Measurements from ENCODE around the gene UBE2G2. TPM values are rescaled to one million over a fixed set of nuclear protein-coding genes. Genes with fewer than 3 reads are reported as not detected.

The UBE2G2 gene
- polyA plus RNA-seq, 3 donors, result 63.1 to 80.9 (median 80.6) TPM

DNA sequence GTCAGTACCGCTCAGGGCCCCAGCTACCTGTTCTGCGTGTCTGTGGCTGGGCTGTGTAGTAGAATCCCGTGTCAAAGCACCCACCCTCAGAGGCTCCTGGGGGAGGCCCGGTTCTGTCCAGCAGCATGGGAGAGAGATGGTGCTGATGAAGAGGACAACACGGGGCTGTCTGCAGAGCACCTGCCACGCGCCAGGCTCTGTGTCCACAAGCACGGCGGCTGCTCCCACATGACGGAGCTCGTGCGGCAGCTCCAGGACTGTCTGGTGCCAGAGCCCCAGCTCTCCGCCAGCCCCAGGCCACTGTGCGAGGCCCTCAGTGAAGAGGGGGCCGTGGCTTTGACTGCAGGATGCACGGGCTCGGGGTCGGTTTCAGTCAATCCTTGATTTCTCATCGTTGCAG lies 48.3 kb downstream of the UBE2G2 start:
- DNase-seq (ENCODE audit: low read depth in 3 of 3, low spot score in 2 of 3), result no peak

- DNase-seq (ENCODE audit: low read depth in 3 of 3, low spot score in 2 of 3), result no peak
Observed at GRCh38 chr21:44752671-44753235, 48.9 kb downstream of the UBE2G2 start.

- no peak for DNase-seq (ENCODE audit: low read depth in 3 of 3, low spot score in 2 of 3)
Observed at GRCh38 chr21:44751799-44752636, 49.6 kb downstream of the UBE2G2 start.

GRCh38 chr21:44751186-44751798 lies 50.3 kb downstream of the UBE2G2 start:
- no peak for DNase-seq (ENCODE audit: low read depth in 3 of 3, low spot score in 2 of 3)

DNA sequence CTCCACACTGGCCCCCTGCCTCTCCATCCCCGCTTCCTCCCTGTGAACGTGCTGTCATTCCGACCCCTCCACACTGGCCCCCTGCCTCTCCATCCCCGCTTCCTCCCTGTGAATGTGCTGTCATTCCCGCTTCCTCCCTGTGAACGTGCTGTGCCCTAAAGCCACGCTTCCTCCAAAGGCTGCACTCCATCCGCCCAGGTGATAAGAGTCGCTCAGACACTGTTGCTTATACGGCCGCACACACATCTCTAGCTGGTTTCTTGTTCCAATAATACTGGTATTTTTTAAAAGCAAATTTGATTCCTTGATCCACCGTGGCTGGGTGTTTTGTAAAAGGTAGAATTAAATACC lies 51.0 kb downstream of the UBE2G2 start:
- DNase-seq (ENCODE audit: low read depth in 3 of 3, low spot score in 2 of 3), result no peak

DNA sequence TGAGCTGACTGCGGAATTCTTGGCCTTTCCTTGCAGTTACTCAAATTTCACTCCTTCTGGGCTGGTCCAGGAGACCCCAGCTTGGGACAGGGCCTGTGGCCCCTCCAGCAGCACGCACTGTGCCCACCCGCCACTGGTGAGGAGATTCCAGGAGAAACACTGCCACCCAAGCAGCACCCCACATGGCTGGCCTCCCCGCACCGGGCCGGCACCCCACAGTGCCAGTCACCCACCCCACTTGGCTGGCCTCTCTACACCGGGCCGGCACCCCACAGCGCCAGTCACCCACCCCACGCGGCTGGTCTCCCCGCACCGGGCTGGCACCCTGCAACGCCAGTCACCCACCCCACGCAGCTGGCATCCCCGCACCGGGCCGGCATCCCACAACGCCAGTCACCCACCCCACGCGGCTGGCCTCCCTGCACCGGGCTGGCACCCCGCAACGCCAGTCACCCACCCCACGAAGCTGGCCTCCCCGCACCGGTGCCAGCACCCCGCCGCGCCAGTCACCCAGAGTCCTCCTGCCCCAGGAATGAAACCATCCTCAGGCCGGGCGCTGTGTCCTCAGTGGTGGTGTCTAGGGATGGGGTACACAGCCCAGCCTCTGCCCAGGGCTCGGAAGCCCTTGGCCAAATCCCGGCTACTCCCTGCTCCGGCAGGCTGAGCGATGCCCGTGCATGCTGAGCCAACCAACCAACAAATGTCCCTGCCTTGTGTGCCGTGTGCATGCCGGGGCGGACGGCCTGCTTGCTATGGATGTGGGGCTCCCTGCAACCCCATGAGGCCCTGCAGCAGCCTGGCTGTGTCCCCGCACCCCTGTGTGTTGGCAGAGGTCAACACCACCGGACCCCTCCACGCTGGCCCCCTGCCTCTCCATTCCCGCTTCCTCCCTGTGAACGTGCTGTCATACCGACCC lies 51.6 kb downstream of the UBE2G2 start:
- no peak for DNase-seq (ENCODE audit: low read depth in 3 of 3, low spot score in 2 of 3)

DNA sequence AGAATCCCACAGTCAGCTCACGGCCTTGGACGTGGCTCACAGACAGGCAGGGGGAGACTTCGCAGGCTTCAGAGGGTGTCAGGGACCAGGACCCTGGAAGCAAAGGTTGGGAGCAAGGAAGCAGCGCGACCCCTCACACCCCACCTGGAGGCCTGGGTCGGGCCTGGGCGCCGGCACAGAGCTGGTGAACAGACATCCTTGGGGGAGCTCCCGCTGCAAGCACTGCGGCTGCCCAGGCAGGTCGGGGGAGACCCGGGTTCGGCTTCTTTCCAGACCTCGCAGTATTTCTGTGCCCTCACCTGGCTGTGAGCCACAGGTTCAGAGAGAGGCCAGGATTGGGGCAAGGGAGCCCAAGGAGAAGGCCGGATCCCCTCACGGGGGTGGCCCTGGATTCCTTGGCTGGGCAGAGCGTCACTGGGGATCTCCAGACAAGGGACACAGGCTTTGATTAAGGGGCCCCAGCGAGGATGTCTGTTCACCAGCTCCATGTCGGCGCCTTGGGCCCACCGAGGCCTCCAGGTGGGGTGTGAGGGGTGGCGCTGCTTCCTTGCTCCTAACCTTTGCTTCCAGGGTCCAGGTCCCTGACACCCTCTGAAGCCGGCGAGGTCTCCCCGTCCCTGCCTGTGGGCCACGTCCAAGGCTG lies 52.4 kb downstream of the UBE2G2 start:
- no peak for DNase-seq (ENCODE audit: low read depth in 3 of 3, low spot score in 2 of 3)

- no peak for DNase-seq (ENCODE audit: low read depth in 3 of 3, low spot score in 2 of 3)
Observed at GRCh38 chr21:44748621-44749020, 53.0 kb downstream of the UBE2G2 start.

DNA sequence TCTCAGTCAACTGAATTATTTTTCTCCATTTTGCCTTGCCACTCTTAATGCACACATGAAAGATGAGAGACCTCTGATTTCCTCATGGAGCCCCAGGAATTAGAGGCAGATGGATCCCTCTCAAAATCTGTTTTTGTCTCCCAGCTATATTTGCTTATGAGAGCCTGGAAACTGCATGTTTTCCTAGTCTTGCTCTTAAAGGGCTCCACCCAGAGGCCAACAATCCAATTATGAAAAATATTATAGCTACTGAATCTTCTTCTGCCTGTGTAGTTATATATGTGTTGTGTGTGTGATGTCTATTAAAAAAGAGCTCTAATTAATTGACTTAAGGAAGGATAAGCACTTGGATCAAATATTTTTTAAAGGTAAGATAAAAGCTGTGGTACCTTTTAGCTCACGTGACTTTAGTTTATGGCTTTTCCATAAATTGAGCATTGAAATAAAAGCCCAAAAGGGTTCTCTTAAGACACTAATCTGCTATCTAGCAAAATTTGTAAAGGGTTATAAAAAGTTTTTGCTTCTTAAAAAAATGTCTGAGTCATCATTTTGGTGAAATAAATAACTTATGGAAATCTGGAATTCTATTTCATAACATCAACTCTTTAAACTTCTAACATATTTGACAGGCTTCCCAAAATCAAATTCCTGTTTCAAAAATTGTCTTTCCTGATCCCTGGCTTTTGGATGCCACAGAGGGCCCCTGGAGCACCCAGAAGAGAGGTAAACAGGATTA lies 59.0 kb downstream of the UBE2G2 start:
- no peak for DNase-seq (ENCODE audit: low read depth in 3 of 3, low spot score in 2 of 3)

DNA sequence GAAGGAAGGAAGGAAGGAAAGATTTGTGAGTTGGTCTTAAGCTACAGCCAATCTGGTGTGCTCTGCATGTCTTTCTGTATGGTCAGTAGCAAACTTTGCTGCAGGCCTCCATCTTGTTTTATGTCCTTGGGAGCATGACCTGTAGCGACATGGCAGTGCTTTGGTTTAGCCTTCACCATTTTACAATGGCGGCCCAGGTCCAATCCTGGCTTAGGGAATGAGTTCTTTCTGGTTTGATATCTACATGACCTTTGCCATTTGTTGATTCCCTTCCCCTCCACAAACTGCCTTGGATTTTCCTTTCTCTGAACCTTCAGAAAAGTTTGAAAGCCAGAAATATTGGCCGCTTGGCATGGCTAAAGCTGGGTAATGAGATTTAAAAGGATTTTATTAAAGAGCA lies 59.7 kb downstream of the UBE2G2 start:
- no peak for DNase-seq (ENCODE audit: low read depth in 3 of 3, low spot score in 2 of 3)

GRCh38 chr21:44740742-44741141 lies 60.9 kb downstream of the UBE2G2 start:
- DNase-seq (ENCODE audit: low read depth in 3 of 3, low spot score in 2 of 3), result no peak

DNA sequence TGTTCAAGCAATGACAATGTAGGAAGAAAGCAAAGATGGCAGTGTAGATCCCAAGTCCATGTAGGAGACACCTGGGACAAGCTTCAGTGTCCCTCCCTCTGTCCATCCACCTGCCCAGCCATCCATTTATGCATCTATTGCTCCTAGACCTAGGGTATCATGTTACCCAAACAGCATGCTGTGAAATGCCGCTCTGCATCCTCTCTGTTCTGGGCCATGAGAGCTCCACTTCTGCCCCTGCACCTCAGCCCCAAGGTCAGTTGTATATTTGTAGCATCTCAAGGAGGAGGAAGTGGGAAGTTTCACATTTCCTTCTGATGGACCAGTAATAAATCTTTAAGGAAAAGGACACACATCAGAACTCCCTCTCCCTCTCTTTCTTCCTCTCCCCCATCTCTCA lies 62.3 kb downstream of the UBE2G2 start:
- DNase-seq (ENCODE audit: low read depth in 3 of 3, low spot score in 2 of 3), result no peak

DNA sequence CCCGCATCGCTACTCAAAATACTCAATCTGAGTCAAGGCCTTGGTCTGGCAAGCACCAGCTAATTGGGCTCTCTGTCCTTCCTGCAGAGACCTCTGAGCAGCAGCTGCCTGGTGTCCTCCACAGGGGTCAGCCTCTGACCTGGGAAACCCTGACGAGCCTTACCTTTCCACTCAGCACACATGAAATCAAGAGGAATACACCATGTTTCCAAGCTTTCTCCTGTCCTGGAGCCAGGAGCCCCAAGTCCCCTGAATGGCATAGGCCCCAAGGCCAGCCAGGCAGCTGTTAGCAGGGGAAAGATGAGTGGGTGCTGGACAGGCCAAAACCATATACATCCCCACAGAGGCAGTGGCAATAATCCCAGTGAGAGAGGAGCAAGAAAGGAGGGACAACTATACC lies 63.0 kb downstream of the UBE2G2 start:
- no peak for DNase-seq (ENCODE audit: low read depth in 3 of 3, low spot score in 2 of 3)

DNA sequence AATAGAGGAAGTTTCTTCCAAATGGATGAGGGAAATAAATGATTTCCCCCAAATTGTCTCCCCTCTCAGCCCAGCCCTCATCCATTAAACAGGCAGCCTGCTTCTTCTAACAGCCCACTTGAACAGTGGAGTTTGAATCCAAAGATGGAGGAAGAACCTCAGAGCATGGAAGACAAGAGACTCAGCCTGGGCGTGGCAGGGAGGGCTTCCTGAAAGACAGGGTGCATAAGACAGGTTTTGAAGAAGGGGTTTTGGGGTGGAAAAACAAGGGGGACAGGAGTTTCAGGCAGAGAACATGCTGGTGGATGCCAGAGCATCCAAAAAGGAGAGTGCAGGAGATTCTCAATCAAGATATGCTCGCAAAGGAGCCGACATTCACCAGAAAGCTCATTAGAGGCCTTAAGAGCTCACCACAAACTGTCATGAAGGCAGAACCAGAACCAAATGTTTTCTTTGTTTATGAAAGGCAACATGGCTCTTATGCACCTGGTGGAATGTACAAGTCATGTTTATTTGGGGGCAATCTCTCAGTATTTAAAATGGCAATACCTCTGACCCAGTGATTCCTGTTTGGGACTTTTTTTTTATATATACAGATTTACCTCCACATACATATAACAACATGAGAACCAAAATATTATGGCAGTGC lies 63.8 kb downstream of the UBE2G2 start:
- DNase-seq (ENCODE audit: low read depth in 3 of 3, low spot score in 2 of 3), result no peak

- no peak for DNase-seq (ENCODE audit: low read depth in 3 of 3, low spot score in 2 of 3)
Observed at GRCh38 chr21:44736291-44737004, 65.2 kb downstream of the UBE2G2 start.

- DNase-seq (ENCODE audit: low read depth in 3 of 3, low spot score in 2 of 3), result no peak
Observed at GRCh38 chr21:44735821-44736220, 65.8 kb downstream of the UBE2G2 start.

GRCh38 chr21:44734841-44735240 lies 66.8 kb downstream of the UBE2G2 start:
- no peak for DNase-seq (ENCODE audit: low read depth in 3 of 3, low spot score in 2 of 3)

GRCh38 chr21:44734026-44734745 lies 67.4 kb downstream of the UBE2G2 start:
- DNase-seq (ENCODE audit: low read depth in 3 of 3, low spot score in 2 of 3), result no peak

Measured in right renal cortex interstitium (tissue), 3 donors.